K562 (cell line): ENCODE data around the gene CDKN2AIP. TPM values are rescaled to one million over a fixed set of nuclear protein-coding genes. Genes with fewer than 3 reads are reported as not detected.

Experiments
- ATAC-seq: fragments of 200-7000 bp; cut with Tn5 transposase; 3 replicates; pipeline ENCODE4 v1.9.1; 2020; ENCODE audit warnings: moderate library complexity
- BruUV-seq: library from RNA; stranded (reverse); fragments of 400-500 nt; replicated peaks from 2 replicates; lab custom pipeline; 2021; lab: Mats Ljungman, UMichigan
- CTCF ChIA-PET: fragments of 300-600 bp; formaldehyde crosslinking; extraction: SDS; loops from one replicate; lab custom pipeline; 2021; ENCODE audit warnings: low intra/inter-chr PET ratio; lab: Yijun Ruan, JAX
- POLR2A ChIA-PET: fragments of 300-600, 350-650 bp; sonication (Branson Sonifier 250); formaldehyde crosslinking; extraction: SDS; loops from one replicate; lab custom pipeline; 2021; ENCODE audit warnings: antibody characterized with exemption, inconsistent platforms; lab: Yijun Ruan, JAX
- DNase-seq, 4 experiments: peaks; one replicate each; pipeline versions ENCODE4 v3.0.0 to v3.0.0-alpha.2; 2011 to 2018; ENCODE audit warnings: low spot score in 3 of 4, mixed read lengths in 3 of 4; ENCODE audit errors: extremely low read depth in 1 of 4
- FAIRE-seq: peaks from 2 replicates; lab custom pipeline; 2011; peaks lifted over from hg19 to GRCh38; lab: Jason Lieb, UNC
- H2AFZ ChIP-seq: 2 replicates; pipeline ENCODE4 v1.6.0; 2011; ENCODE audit warnings: low read depth, low read length, control low read depth, inconsistent platforms
- H3K27ac ChIP-seq: fragments of 200-600 bp; 3 replicates; pipeline ENCODE4 v1.8.0; 2011; ENCODE audit warnings: low read depth, mild to moderate bottlenecking, control low read depth, inconsistent platforms, low read length, moderate library complexity, mixed read lengths; ENCODE audit errors: extremely low read depth
- H3K27me3 ChIP-seq, 2 experiments: fragments of 300-600 bp in 1 of 2; 2 replicates in 1 of 2; 3 replicates in 1 of 2; pipeline versions ENCODE4 v1.6.0 to v1.8.0; 2011; ENCODE audit warnings: inconsistent platforms in 2 of 2, low read length in 2 of 2, mild to moderate bottlenecking in 1 of 2, mixed read lengths in 1 of 2, moderate library complexity in 1 of 2; ENCODE audit not compliant: control insufficient read depth in 2 of 2, insufficient read depth in 2 of 2
- H3K36me3 ChIP-seq: fragments of 300-600 bp; 3 replicates; pipeline ENCODE4 v1.8.0; 2011; ENCODE audit warnings: mild to moderate bottlenecking, low read length, inconsistent platforms; ENCODE audit not compliant: control insufficient read depth, insufficient read depth
- H3K4me1 ChIP-seq, 2 experiments: fragments of 200-600 bp in 1 of 2; replicated peaks in 1 of 2; 2 replicates in 1 of 2; 3 replicates in 1 of 2; pipeline versions ENCODE4 v1.5.1 to v1.8.0; 2011; ENCODE audit warnings: inconsistent platforms in 2 of 2, low read length in 2 of 2, mild to moderate bottlenecking in 1 of 2, mixed read lengths in 1 of 2, moderate library complexity in 1 of 2; ENCODE audit not compliant: control insufficient read depth in 2 of 2, insufficient read depth in 2 of 2
- H3K4me2 ChIP-seq: 2 replicates; pipeline ENCODE4 v1.6.1; 2011; ENCODE audit warnings: low read length, control low read depth, inconsistent platforms, mixed read lengths; ENCODE audit not compliant: insufficient read depth
- H3K4me3 ChIP-seq: fragments of 200-600 bp; sonication (generic), shearing (Covaris generic); 2 replicates; pipeline ENCODE4 v1.5.1; 2016; ENCODE audit warnings: control low read depth, inconsistent platforms
- H3K79me2 ChIP-seq: fragments of 200-600 bp; 3 replicates; pipeline ENCODE4 v1.8.0; 2011; ENCODE audit warnings: low read length, inconsistent platforms; ENCODE audit not compliant: control insufficient read depth, insufficient read depth
- H3K9ac ChIP-seq, 2 experiments: 2 replicates each; pipeline versions ENCODE4 v1.6.0 to v1.6.1; 2011; ENCODE audit warnings: low read depth in 2 of 2, low read length in 2 of 2, control low read depth in 1 of 2, inconsistent platforms in 1 of 2, mild to moderate bottlenecking in 1 of 2, mixed read lengths in 1 of 2; ENCODE audit not compliant: insufficient read depth in 1 of 2
- H3K9me1 ChIP-seq: one replicate; pipeline ENCODE4 v1.6.0; 2011; ENCODE audit warnings: inconsistent platforms, mild to moderate bottlenecking, low read length, moderate library complexity; ENCODE audit not compliant: control insufficient read depth, insufficient read depth
- H3K9me3 ChIP-seq: replicated peaks from 2 replicates; pipeline ENCODE4 v1.5.1; 2011; ENCODE audit warnings: low read depth, low read length, inconsistent platforms; ENCODE audit not compliant: control insufficient read depth, insufficient read depth
- H4K20me1 ChIP-seq: replicated peaks from 2 replicates; pipeline ENCODE4 v1.6.1; 2011; ENCODE audit warnings: low read length, inconsistent platforms, mixed read lengths; ENCODE audit not compliant: control insufficient read depth, insufficient read depth
- RBM34 ChIP-seq: fragments of 200-400 bp; formaldehyde crosslinking; IDR thresholded peaks from 2 replicates; pipeline ENCODE4 v1.6.1; 2018; ENCODE audit warnings: low read length, borderline replicate concordance; ENCODE audit not compliant: insufficient read depth
- WGBS: fragments of 100-300 bp; shearing (Covaris generic); methylation state at CpG from one replicate; pipeline ENCODE4 v1.1.6; 2016; ENCODE audit warnings: low coverage, mixed read lengths; ENCODE audit not compliant: insufficient coverage; ENCODE audit errors: missing lambda C conversion rate; 5-methylcytosine and 5-hydroxymethylcytosine counted together
- in situ Hi-C: fragments of 300-500 bp; cut with MboI; formaldehyde crosslinking; loops from 4 replicates; pipeline ENCODE4 v1.15.0; 2018; ENCODE audit warnings: inconsistent platforms, mixed read lengths
- intact Hi-C: fragments of 100-400 bp; cut with micrococcal nuclease; formaldehyde crosslinking; loops from 2 replicates; pipeline ENCODE4 v1.14.2; 2022
- polyA plus RNA-seq, 8 experiments: library from polyadenylated mRNA; depleted of rRNA in 4 of 8; stranded (reverse) in 5 of 8; unstranded in 3 of 8; fragments of >200 nt; fragmentation: Nextera tagmentation in 2 of 8; fragmentation: Illumina TruSeq in 1 of 8; extraction: Ambion mirVana in 2 of 8; extraction: Trizol in 1 of 8; gene quantifications; 2 replicates each; pipeline versions ENCODE4 v1.2.1 to v1.2.3, GENCODE V29; 2011 to 2014; ENCODE audit warnings: inconsistent platforms in 1 of 8, missing spikeins in 1 of 8
- total RNA-seq, 7 experiments: library from RNA; depleted of rRNA in 6 of 7; stranded (reverse); fragments of >200 nt in 6 of 7; fragmentation: Illumina TruSeq in 2 of 7; extraction: Trizol in 2 of 7; gene quantifications; 2 replicates each; pipeline versions ENCODE4 v1.2.1 to v1.2.3, GENCODE V29; 2011 to 2021; ENCODE audit warnings: low replicate concordance in 1 of 7
- TF ChIP-seq, protein P1 (sequence below): fragments of 450-650 bp; conservative IDR thresholded peaks from 2 replicates; pipeline ENCODE4 v1.6.1; 2016; ENCODE audit warnings: missing genetic modification characterization, low read depth, mild to moderate bottlenecking, control low read depth, missing compliant biosample characterization
- TF ChIP-seq, protein P2 (sequence below): IDR thresholded peaks from 2 replicates; pipeline ENCODE4 v1.6.1; 2012; ENCODE audit warnings: low read depth, low read length, improper control_type of control experiment, borderline replicate concordance

The CDKN2AIP gene
- total and polyA plus RNA-seq, 9 of the 15 experiments (the other 6 are each of a cell fraction or from before 2014, with no cell fraction given) = 5.9 to 22.0 (median 19.7) TPM

DNA sequence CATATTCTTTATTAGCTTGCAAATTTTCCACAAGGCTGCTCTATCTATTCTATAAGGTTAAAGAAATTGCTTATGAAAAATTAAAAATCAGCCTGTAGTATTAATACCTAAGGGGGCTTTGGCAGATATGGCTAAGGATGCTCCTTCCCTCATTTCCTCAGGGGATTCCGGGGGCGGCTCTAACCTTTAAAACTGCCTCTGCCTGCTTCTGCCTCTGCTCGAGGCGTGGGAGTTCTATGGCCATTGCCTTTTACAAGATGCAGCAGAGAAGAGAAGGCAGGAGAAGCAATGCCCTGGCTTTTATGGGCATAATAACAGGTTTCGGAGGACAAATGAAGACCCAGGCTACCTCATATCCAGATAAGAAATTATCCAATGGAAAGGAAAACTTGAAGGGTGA, 8.6 kb upstream of the CDKN2AIP start:
- FAIRE-seq = no peak
- H3K79me2 ChIP-seq = no peaks in the 10 kb centered on the region
- DNase-seq = no peak
- H3K27ac ChIP-seq = no peak overlapping the region
- no TSS peak for BruUV-seq
- no peaks in the 10 kb centered on the region for H4K20me1 ChIP-seq
- no peak overlapping the region for H3K4me2 ChIP-seq
- 69% methylated on average over 3 of the region's 5 CpGs for WGBS
- peaks cover 0 to 3% of the 10 kb centered on the region in 2 experiments; a peak in 3 of 5 replicates for H3K4me1 ChIP-seq
- no peaks in the 10 kb centered on the region; the same call in 1 of the 2 replicates for H3K9me3 ChIP-seq
- no peak overlapping the region for H3K9ac ChIP-seq
- intact Hi-C loops (no loop called here), in situ Hi-C loops (no loop called here)
- ChIA-PET CTCF (no interaction called here), POLR2A (interaction anchor here (0.8 to 1.6 kb wide), 3 partner anchors 8 to 40 kb away, joined by 3 to 5 read pairs (median 4); no protein-coding TSS in a partner anchor)
- no peaks in the 10 kb centered on the region for H3K36me3 ChIP-seq
- H3K4me3 ChIP-seq = no peak overlapping the region
- ATAC-seq = no peak
- no peaks in the 10 kb centered on the region for H3K27me3 ChIP-seq
- H3K9me1 ChIP-seq = no peaks in the 10 kb centered on the region
- no peak overlapping the region for H2AFZ ChIP-seq
- TF ChIP-seq, protein P1, sequence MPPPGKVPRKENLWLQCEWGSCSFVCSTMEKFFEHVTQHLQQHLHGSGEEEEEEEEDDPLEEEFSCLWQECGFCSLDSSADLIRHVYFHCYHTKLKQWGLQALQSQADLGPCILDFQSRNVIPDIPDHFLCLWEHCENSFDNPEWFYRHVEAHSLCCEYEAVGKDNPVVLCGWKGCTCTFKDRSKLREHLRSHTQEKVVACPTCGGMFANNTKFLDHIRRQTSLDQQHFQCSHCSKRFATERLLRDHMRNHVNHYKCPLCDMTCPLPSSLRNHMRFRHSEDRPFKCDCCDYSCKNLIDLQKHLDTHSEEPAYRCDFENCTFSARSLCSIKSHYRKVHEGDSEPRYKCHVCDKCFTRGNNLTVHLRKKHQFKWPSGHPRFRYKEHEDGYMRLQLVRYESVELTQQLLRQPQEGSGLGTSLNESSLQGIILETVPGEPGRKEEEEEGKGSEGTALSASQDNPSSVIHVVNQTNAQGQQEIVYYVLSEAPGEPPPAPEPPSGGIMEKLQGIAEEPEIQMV (tag) = no peak
- TF ChIP-seq RBM34 = no peak
- TF ChIP-seq, protein P2, sequence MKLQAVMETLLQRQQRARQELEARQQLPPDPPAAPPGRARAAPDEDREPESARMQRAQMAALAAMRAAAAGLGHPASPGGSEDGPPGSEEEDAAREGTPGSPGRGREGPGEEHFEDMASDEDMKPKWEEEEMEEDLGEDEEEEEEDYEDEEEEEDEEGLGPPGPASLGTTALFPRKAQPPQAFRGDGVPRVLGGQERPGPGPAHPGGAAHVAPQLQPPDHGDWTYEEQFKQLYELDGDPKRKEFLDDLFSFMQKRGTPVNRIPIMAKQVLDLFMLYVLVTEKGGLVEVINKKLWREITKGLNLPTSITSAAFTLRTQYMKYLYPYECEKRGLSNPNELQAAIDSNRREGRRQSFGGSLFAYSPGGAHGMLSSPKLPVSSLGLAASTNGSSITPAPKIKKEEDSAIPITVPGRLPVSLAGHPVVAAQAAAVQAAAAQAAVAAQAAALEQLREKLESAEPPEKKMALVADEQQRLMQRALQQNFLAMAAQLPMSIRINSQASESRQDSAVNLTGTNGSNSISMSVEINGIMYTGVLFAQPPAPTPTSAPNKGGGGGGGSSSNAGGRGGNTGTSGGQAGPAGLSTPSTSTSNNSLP = no peak
